ENCODE measurements around the gene RUBCNL.

DNA sequence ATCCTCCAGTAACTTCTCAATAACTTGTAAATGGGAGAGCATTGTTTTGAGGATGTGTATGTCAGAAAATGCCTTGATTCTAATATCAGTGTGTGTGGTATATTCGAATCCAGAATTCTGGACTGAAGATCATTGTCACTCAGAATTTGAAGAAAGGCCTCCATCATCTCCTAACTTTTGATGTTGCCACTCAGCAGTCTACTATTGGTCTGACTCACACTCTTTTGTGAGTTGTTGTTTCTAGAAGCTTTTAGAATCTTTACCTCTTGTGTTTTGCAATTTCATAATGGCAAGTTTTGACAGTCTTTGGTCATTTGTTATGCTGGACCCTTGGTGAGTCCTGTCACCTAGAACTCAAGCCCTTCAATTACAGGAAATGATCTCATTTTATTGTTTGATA is 77.0 kb downstream of the RUBCNL start:
- TF ChIP-seq, protein P1, sequence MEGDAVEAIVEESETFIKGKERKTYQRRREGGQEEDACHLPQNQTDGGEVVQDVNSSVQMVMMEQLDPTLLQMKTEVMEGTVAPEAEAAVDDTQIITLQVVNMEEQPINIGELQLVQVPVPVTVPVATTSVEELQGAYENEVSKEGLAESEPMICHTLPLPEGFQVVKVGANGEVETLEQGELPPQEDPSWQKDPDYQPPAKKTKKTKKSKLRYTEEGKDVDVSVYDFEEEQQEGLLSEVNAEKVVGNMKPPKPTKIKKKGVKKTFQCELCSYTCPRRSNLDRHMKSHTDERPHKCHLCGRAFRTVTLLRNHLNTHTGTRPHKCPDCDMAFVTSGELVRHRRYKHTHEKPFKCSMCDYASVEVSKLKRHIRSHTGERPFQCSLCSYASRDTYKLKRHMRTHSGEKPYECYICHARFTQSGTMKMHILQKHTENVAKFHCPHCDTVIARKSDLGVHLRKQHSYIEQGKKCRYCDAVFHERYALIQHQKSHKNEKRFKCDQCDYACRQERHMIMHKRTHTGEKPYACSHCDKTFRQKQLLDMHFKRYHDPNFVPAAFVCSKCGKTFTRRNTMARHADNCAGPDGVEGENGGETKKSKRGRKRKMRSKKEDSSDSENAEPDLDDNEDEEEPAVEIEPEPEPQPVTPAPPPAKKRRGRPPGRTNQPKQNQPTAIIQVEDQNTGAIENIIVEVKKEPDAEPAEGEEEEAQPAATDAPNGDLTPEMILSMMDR (conservative IDR thresholded peaks at IDR 0.05), result no peak
- TF ChIP-seq EZH2 (IDR thresholded peaks at IDR 0.05; ENCODE audit: low read depth), result no peak
